ENCODE data around the gene BBOX1. TPM values are rescaled to one million over a fixed set of nuclear protein-coding genes. Genes with fewer than 3 reads are reported as not detected.

The BBOX1 gene
- total RNA-seq, 1 donor from 2014 or later: not detected

DNA sequence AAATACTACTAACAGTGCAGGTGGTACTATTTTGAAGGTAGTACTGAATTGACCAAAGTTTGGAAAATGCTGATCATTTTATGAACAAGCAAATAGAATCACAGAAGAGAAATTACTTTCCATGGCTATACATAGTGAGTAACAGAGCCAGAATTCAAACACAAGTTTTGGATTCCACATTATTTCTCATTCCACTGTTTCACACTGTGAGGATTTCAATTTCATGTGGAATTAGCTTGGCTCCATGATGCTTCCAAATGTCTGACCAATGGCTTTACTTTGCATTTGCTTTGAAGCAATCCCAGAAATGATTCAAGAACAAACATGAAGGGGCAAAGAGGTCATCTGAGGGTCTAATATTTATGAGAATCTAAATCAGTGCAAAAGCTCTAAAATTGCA, 98.1 kb downstream of the BBOX1 start:
- no peaks in the 10 kb centered on the region for H3K36me3 ChIP-seq (ENCODE audit: control insufficient read depth, insufficient read depth, low read length)
- TF ChIP-seq CTCF (IDR thresholded peaks at IDR 0.05; ENCODE audit: insufficient read depth, low read length, poor library complexity, severe bottlenecking): no peak
- DNase-seq (ENCODE audit: low read depth): no peak
- no peak overlapping the region for H3K4me3 ChIP-seq (ENCODE audit: low read depth, low read length)
- H3K27me3 ChIP-seq (ENCODE audit: control insufficient read depth, insufficient read depth, low read length): no peaks in the 10 kb centered on the region

- Histone ChIP-seq H3K4me3 (ENCODE audit: low read depth, low read length) (no peak overlapping the region), H3K36me3 (ENCODE audit: control insufficient read depth, insufficient read depth, low read length) (no peaks in the 10 kb centered on the region), H3K27me3 (ENCODE audit: control insufficient read depth, insufficient read depth, low read length) (no peaks in the 10 kb centered on the region)
- no peak for TF ChIP-seq CTCF (IDR thresholded peaks at IDR 0.05; ENCODE audit: insufficient read depth, low read length, poor library complexity, severe bottlenecking)
- DNase-seq (ENCODE audit: low read depth): no peak
Measured at GRCh38 chr11:27139742-27140367, 99.2 kb downstream of the BBOX1 start.

DNA sequence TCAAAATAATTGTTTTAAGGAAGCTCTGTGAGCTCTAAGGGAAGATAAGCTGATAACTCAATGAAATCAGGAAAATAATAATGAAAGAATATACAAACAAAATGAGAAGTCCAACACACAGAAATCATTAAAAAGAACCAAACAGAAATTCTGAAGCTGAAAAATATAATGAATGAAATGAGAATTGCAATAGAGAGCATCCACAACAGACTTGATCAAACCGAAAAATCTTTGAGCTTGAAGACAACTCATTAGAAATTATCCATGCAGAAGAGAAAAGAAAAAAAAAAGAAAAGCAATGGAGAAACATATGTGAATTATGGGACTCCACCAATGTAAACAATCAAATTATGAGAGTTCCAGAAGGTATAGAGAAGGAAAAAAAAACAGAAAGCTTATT, 101.0 kb downstream of the BBOX1 start:
- no peak for DNase-seq (ENCODE audit: low read depth)
- TF ChIP-seq CTCF (IDR thresholded peaks at IDR 0.05; ENCODE audit: insufficient read depth, low read length, poor library complexity, severe bottlenecking): no peak
- no peaks in the 10 kb centered on the region for H3K36me3 ChIP-seq (ENCODE audit: control insufficient read depth, insufficient read depth, low read length)
- H3K27me3 ChIP-seq (ENCODE audit: control insufficient read depth, insufficient read depth, low read length): no peaks in the 10 kb centered on the region
- H3K4me3 ChIP-seq (ENCODE audit: low read depth, low read length): no peak overlapping the region

- H3K27me3 ChIP-seq (ENCODE audit: control insufficient read depth, insufficient read depth, low read length): no peaks in the 10 kb centered on the region
- no peak for TF ChIP-seq CTCF (IDR thresholded peaks at IDR 0.05; ENCODE audit: insufficient read depth, low read length, poor library complexity, severe bottlenecking)
- H3K36me3 ChIP-seq (ENCODE audit: control insufficient read depth, insufficient read depth, low read length): no peaks in the 10 kb centered on the region
- no peak overlapping the region for H3K4me3 ChIP-seq (ENCODE audit: low read depth, low read length)
- DNase-seq (ENCODE audit: low read depth): no peak
Measured at GRCh38 chr11:27147916-27148315, 107.3 kb downstream of the BBOX1 start.

DNA sequence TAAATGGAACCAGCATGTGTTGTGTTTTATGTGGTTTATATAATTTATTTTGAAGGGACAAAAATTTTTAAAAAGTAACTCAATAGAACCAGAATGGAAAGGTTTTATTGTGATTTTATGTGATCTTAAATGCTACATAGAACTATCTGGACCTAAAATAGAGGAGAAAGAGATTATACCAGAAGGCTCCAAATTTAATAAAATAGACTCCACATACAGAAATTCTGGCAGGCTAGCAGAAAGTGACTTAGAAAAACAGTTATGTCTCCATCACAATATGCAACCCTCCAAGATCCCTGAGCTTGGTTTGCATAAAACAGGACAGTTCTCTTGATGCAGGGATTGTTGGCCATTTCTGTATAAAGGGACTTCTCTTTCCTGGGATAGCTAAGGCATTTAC, 107.9 kb downstream of the BBOX1 start:
- H3K4me3 ChIP-seq (ENCODE audit: low read depth, low read length): no peak overlapping the region
- DNase-seq (ENCODE audit: low read depth): no peak
- H3K36me3 ChIP-seq (ENCODE audit: control insufficient read depth, insufficient read depth, low read length): no peaks in the 10 kb centered on the region
- TF ChIP-seq CTCF (IDR thresholded peaks at IDR 0.05; ENCODE audit: insufficient read depth, low read length, poor library complexity, severe bottlenecking): no peak
- H3K27me3 ChIP-seq (ENCODE audit: control insufficient read depth, insufficient read depth, low read length): no peaks in the 10 kb centered on the region

DNA sequence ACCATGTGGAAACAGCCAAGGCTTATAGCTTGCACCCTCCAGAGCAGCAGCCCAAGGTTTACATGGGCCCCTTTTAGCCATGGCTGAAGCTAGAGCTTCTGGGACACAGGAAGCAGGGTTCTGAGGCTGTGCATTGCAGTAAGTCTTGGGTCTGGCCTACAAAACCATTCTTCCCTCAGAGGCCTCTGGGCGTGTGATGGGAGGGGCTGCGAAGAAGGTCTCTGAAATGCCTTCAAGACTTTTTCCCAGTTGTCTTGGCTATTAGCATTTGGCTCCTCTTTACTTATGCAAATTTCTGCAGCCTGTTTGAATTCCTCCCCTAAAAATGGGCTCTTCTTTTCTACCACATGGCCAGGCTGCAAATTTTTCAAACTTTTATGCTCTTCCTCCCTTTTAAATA, 109.5 kb downstream of the BBOX1 start:
- Histone ChIP-seq H3K36me3 (ENCODE audit: control insufficient read depth, insufficient read depth, low read length) (no peaks in the 10 kb centered on the region), H3K27me3 (ENCODE audit: control insufficient read depth, insufficient read depth, low read length) (no peaks in the 10 kb centered on the region), H3K4me3 (ENCODE audit: low read depth, low read length) (no peak overlapping the region)
- no peak for TF ChIP-seq CTCF (IDR thresholded peaks at IDR 0.05; ENCODE audit: insufficient read depth, low read length, poor library complexity, severe bottlenecking)
- DNase-seq (ENCODE audit: low read depth): no peak
